ENCODE data around the gene DRAXIN. TPM values are rescaled to one million over a fixed set of nuclear protein-coding genes. Genes with fewer than 3 reads are reported as not detected.

Gene DRAXIN
- total RNA-seq, 1 donor from 2014 or later = 1.4 TPM

- no peak for DNase-seq (ENCODE audit: low spot score in 2 of 2, unreplicated experiment in 2 of 2)
- no peak overlapping the region for H3K27ac Mint-ChIP-seq
- H3K27me3 Mint-ChIP-seq (ENCODE audit: low read depth) = no peaks in the 10 kb centered on the region
- no peak overlapping the region for H3K4me3 Mint-ChIP-seq
- no peaks in the 10 kb centered on the region for H3K36me3 Mint-ChIP-seq
- no peaks in the 10 kb centered on the region for H3K4me1 Mint-ChIP-seq
- TF ChIP-seq CTCF (IDR thresholded peaks at IDR 0.05; ENCODE audit: unreplicated experiment) = no peak
- H3K9me3 Mint-ChIP-seq = no peaks in the 10 kb centered on the region
Observed at GRCh38 chr1:11771481-11772043, 80.1 kb downstream of the DRAXIN start.

- no peaks in the 10 kb centered on the region for H3K36me3 Mint-ChIP-seq
- no peaks in the 10 kb centered on the region for H3K9me3 Mint-ChIP-seq
- no peaks in the 10 kb centered on the region for H3K4me1 Mint-ChIP-seq
- H3K27ac Mint-ChIP-seq = no peak overlapping the region
- H3K27me3 Mint-ChIP-seq (ENCODE audit: low read depth) = no peaks in the 10 kb centered on the region
- no peak for TF ChIP-seq CTCF (IDR thresholded peaks at IDR 0.05; ENCODE audit: unreplicated experiment)
- no peak overlapping the region for H3K4me3 Mint-ChIP-seq
- no peak for DNase-seq (ENCODE audit: low spot score in 2 of 2, unreplicated experiment in 2 of 2)
Observed at GRCh38 chr1:11772458-11772857, 80.9 kb downstream of the DRAXIN start.

- no peak for DNase-seq (ENCODE audit: low spot score in 2 of 2, unreplicated experiment in 2 of 2)
- Mint-ChIP-seq H3K4me3 (no peak overlapping the region), H3K4me1 (no peaks in the 10 kb centered on the region), H3K9me3 (no peaks in the 10 kb centered on the region), H3K27me3 (ENCODE audit: low read depth) (no peaks in the 10 kb centered on the region), H3K36me3 (no peaks in the 10 kb centered on the region), H3K27ac (no peak overlapping the region)
- TF ChIP-seq CTCF (IDR thresholded peaks at IDR 0.05; ENCODE audit: unreplicated experiment) = no peak
Observed at GRCh38 chr1:11774753-11775152, 83.2 kb downstream of the DRAXIN start.

Other genes with a start within 250 kb of the DRAXIN start
- gene DISP3, start 212.6 kb upstream of the DRAXIN start, total RNA-seq = 1.5 to 2.3 TPM (median 2.2 TPM) in 3 replicates
- 2.6 to 3.3 TPM (median 3.1 TPM) in 3 replicates for gene FBXO2, start 37.3 kb upstream of the DRAXIN start, total RNA-seq
- gene FBXO44, start 36.8 kb upstream of the DRAXIN start, total RNA-seq = 33.1 to 39.4 TPM (median 37.3 TPM) in 3 replicates
- 4.7 to 5.4 TPM (median 4.9 TPM) in 3 replicates for gene FBXO6, start 27.5 kb upstream of the DRAXIN start, total RNA-seq
- 53.0 to 56.3 TPM (median 56.0 TPM) in 3 replicates for gene MAD2L2, start 10.6 kb upstream of the DRAXIN start, total RNA-seq
- 25.8 to 29.4 TPM (median 29.0 TPM) in 3 replicates for gene AGTRAP, start 44.4 kb downstream of the DRAXIN start, total RNA-seq
- 0.18 to 0.20 TPM in 2 of 3 replicates, not detected in the other for gene C1orf167, start 70.5 kb downstream of the DRAXIN start, total RNA-seq
- gene MTHFR, start 114.3 kb downstream of the DRAXIN start, total RNA-seq = 37.7 to 39.6 TPM (median 39.2 TPM) in 3 replicates
- gene CLCN6, start 114.5 kb downstream of the DRAXIN start, total RNA-seq = 28.1 to 30.3 TPM (median 29.1 TPM) in 3 replicates
- not detected in 3 replicates for gene NPPA, start 156.1 kb downstream of the DRAXIN start, total RNA-seq
- gene NPPB, start 167.2 kb downstream of the DRAXIN start, total RNA-seq = 1.3 to 2.5 TPM (median 2.3 TPM) in 3 replicates
- gene KIAA2013, start 234.7 kb downstream of the DRAXIN start, total RNA-seq = 37.8 to 39.3 TPM (median 37.8 TPM) in 3 replicates
- gene PLOD1, start 243.0 kb downstream of the DRAXIN start, total RNA-seq = 198 to 206 TPM (median 203 TPM) in 3 replicates

All from mesothelial cell of epicardium (in vitro differentiated cells).